ENCODE measurements around the gene TIMP3.

The TIMP3 gene

DNA sequence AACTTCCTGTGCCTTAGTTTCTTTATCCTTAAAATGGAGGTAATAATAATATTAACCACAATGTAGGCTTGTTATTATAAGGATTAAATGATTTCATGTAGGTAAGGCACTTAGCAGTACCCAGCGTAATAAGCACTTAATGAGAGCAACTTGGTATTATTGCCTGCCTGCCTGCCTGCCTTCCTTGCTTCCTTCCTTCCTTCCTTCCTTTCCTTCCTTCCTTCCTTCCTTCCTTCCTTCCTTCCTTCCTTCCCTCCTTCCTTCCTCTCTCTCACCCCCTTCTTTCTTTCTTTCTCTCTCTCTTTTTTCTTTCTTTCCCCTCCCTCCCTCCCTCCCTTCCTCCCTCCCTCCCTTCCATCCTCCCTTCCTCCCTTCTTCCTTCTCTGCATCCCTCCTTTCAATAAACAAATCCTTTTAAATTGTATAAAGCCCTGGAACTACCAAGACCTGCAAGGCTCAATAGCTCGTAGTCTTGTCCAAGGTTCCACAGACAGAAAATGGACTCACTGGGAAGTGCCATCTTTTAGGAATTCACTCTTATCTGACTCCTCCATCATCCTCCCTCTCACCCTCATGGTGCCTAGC is 20.7 kb upstream of the TIMP3 start:
- in situ Hi-C loops (cut with HindIII; ENCODE audit: low pct_ligation_motif_present, low pct_unique_long_range_greater_than_20kb, low sequenced_read_pairs): no loop called here
- DNase-seq: no peak

DNA sequence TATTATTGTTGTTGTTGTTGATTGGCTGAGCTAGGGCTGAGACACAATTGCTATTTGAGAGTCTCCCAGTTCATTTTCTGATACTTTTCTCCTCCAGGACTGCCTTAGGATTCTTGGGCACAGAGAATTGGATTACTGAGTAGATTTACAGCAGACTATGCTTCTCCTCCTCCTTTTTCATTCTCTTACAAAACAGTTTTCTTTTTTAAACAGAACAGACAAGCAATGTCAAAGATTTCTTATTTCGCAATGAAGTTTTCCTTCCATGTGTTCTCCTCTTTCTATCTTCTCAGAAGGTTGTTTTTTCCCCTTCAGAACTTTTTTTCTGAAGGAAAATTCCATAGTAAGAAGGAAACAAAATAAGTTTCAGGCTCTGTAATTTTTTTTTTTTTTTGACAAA is 19.8 kb upstream of the TIMP3 start:
- in situ Hi-C loops (cut with HindIII; ENCODE audit: low pct_ligation_motif_present, low pct_unique_long_range_greater_than_20kb, low sequenced_read_pairs): no loop called here
- no peak for DNase-seq

GRCh38 chr22:32785321-32786026 is 16.0 kb upstream of the TIMP3 start:
- in situ Hi-C loops (cut with HindIII; ENCODE audit: low pct_ligation_motif_present, low pct_unique_long_range_greater_than_20kb, low sequenced_read_pairs): no loop called here
- no peak for DNase-seq

DNA sequence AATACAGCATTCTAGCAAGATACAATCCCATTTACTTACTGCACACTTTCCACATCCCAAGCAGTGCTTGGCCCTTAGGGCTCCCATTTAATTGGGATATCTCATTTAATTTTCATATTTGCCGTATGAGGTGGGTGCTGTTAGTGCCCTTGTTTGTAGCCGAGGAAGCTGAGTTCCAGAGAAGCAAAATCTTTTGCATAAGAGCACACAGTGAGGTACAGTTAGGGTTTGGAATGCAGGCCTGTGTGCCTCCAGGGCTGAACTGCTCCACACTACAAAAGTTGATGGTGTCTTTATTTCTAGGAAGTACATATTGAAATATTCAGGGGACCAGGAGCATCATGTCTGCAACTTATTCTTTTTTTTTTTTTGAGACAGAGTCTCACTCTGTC is 15.5 kb upstream of the TIMP3 start:
- DNase-seq: no peak
- in situ Hi-C loops (cut with HindIII; ENCODE audit: low pct_ligation_motif_present, low pct_unique_long_range_greater_than_20kb, low sequenced_read_pairs): no loop called here

GRCh38 chr22:32788904-32789624 is 12.4 kb upstream of the TIMP3 start:
- no peak for DNase-seq
- in situ Hi-C loops (cut with HindIII; ENCODE audit: low pct_ligation_motif_present, low pct_unique_long_range_greater_than_20kb, low sequenced_read_pairs): no loop called here

DNA sequence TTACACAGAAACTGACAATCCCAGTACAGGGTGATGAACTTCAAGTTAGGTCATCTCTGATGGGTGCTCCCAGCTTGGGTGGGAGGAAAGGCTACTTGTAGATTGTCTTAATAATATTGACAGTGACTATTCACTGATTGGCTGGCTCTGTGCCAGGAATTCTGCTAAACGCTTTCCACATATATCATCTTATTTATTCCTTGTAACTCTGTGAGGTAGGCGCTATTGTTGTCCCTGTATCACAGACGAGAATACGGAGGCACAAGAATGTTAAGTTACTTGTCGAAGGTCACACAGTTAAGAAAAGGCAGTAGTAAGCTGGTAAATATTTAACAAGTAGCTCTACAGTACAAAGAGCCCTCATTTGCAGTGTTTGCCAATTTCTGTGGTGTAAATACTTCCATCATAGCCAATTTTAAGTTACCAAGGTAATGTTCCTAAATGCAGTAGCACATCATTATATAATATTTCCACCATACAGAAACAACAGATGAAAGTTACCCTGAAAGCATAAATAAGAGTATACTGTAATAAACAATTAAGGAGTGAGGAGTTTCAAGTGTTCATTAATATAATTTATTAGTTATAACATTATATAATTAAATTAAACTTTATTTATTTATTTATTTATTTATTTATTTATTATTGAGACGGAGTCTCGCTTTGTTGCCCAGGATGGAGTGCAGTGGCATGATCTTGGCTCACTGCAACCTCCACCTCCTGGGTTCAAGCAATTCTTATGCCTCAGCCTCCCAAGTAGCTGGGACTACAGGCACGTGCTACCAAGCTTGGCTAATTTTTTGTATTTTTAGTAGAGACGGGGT is 11.5 kb upstream of the TIMP3 start:
- no peak for DNase-seq
- in situ Hi-C loops (cut with HindIII; ENCODE audit: low pct_ligation_motif_present, low pct_unique_long_range_greater_than_20kb, low sequenced_read_pairs): no loop called here

DNA sequence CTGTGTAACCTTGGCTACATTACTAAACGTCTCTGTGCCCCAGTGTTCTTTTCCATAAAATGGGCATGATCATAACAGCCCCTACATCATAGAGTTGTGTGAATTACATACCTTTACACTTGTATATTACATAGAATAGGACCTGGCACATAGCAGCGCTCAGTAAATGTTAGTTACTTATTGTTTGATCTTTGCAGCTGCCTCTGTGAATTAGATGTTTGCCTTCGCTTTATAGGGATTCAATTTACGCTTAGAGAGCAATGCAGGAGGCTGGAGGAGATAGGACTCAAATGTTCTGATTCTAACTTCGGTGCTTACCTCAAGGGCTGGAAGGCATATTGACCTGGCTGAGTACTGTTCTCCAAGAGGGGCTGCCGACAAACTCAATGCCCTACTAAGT is 10.4 kb upstream of the TIMP3 start:
- in situ Hi-C loops (cut with HindIII; ENCODE audit: low pct_ligation_motif_present, low pct_unique_long_range_greater_than_20kb, low sequenced_read_pairs): no loop called here
- no peak for DNase-seq

DNA sequence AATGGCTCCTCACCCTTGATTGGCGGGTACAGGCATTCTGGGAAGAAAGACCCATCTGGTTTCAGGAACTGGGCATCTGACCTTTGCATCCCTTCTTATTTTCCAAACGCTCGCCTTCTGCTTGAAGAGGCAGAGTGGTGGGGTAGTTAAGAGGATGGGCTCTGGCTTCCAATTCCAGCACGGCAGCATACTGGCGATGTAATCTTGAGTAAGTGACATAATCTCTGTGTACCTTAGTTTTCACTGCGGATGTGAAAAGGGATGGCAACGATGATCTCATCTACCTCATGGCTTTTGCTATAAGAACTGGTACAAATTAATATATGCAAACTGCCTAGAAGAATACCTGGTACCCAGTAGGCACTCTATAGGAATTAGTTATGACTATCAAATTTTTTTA is 10.0 kb upstream of the TIMP3 start:
- in situ Hi-C loops (cut with HindIII; ENCODE audit: low pct_ligation_motif_present, low pct_unique_long_range_greater_than_20kb, low sequenced_read_pairs): no loop called here
- no peak for DNase-seq

- in situ Hi-C loops (cut with HindIII; ENCODE audit: low pct_ligation_motif_present, low pct_unique_long_range_greater_than_20kb, low sequenced_read_pairs): no loop called here
Measured at GRCh38 chr22:32793589-32793988, 7.9 kb upstream of the TIMP3 start.

GRCh38 chr22:32794449-32795213 is 6.9 kb upstream of the TIMP3 start:
- no peak for DNase-seq
- in situ Hi-C loops (cut with HindIII; ENCODE audit: low pct_ligation_motif_present, low pct_unique_long_range_greater_than_20kb, low sequenced_read_pairs): no loop called here

More at GRCh38 chr22:32793589-32793988, 7.9 kb upstream of the TIMP3 start:
- no peak for DNase-seq

DNA sequence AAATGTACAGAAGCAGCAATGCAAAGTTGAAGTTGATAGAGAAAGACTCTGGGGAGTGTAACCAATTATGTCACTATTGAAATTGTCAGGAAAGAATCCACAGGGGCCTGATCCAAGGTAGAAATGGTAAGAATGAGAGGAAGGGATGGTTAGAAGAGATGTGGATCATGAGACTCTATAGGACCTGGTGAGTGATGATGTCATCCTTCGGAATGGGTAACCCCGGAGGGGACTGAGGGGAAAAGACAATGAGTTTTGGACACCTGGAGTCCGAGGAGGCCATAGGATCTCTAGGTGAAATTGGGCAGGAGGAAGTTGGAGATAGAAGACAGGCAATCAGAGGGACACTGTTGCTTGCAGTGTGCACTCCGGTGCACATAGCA is 6.3 kb upstream of the TIMP3 start:
- DNase-seq: no peak
- in situ Hi-C loops (cut with HindIII; ENCODE audit: low pct_ligation_motif_present, low pct_unique_long_range_greater_than_20kb, low sequenced_read_pairs): no loop called here

DNA sequence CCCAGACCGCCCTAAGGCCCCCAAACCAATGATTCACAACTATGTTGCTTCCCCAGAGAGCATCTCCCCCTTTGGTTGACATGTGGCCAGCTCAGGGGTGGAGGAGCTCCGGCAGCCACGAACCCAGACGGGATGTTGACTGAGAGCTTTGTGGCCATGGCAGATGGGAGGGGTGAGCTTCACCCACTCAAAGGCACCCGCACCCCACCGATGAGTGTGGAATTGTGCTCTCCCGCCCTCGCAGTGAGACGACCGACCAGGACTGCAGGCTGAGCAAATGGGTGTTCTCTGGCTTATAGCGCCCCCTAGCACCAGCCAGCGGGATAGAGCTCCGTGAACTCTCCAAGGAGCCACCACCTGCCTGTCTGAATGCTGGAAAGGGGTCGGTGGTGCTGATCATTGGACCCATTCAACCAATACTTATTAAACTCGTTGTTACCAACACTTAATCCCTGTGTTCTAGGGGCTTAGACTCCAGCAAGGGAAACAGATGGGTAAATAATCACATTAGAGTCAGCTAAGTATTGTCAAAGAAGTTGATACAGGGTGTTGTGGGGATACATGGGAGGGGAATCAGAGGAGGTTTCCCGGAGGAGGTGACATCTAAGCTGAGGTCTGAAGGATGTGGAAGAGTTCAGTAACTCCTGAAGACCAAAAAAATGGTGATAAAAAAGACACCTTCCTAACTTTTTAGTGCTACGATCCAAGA is 4.5 kb upstream of the TIMP3 start:
- in situ Hi-C loops (cut with HindIII; ENCODE audit: low pct_ligation_motif_present, low pct_unique_long_range_greater_than_20kb, low sequenced_read_pairs): no loop called here
- DNase-seq: peak; percentile 40

- in situ Hi-C loops (cut with HindIII; ENCODE audit: low pct_ligation_motif_present, low pct_unique_long_range_greater_than_20kb, low sequenced_read_pairs): no loop called here
- no peak for DNase-seq
Measured at GRCh38 chr22:32799496-32799895, 2.0 kb upstream of the TIMP3 start.

GRCh38 chr22:32800158-32800882 is 1.2 kb upstream of the TIMP3 start:
- in situ Hi-C loops (cut with HindIII; ENCODE audit: low pct_ligation_motif_present, low pct_unique_long_range_greater_than_20kb, low sequenced_read_pairs): no loop called here

DNA sequence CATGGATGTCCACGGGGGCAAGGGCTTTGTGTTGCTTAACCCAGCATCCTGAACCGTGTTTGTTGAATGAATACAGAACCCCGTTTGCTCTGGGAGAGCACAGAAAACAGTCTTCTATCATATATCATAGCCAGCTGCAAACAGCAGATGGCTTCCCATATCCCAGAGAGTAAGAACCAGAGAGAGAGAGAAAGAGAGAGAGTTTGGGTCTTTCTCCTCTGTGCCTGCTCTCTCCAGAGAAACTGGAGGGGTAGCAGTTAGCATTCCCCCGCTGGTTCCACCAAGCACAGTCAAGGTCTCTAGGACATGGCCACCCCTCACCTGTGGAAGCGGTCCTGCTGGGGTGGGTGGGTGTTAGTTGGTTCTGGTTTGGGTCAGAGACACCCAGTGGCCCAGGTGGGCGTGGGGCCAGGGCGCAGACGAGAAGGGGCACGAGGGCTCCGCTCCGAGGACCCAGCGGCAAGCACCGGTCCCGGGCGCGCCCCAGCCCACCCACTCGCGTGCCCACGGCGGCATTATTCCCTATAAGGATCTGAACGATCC is 440 bp upstream of the TIMP3 start:
- no peak for DNase-seq
- in situ Hi-C loops (cut with HindIII; ENCODE audit: low pct_ligation_motif_present, low pct_unique_long_range_greater_than_20kb, low sequenced_read_pairs): no loop called here

More at GRCh38 chr22:32800158-32800882, 1.2 kb upstream of the TIMP3 start:
- no peak for DNase-seq

- no peak for DNase-seq
- in situ Hi-C loops (cut with HindIII; ENCODE audit: low pct_ligation_motif_present, low pct_unique_long_range_greater_than_20kb, low sequenced_read_pairs): no loop called here
Measured at GRCh38 chr22:32802237-32802765, 796 bp downstream of the TIMP3 start.

All from ACHN (cell line).